PC-9 (cell line): ENCODE results near the gene DNAJB13. TPM values are rescaled to one million over a fixed set of nuclear protein-coding genes. Genes with fewer than 3 reads are reported as not detected.

ENCODE experiments used
- BruUV-seq: library from RNA; stranded (reverse); fragments of 400-500 nt; replicated peaks from 2 replicates; lab custom pipeline; 2021; lab: Mats Ljungman, UMichigan
- CTCF ChIA-PET: fragments of 300-600 bp; sonication (Branson Sonifier 250); formaldehyde crosslinking; loops from one replicate; lab custom pipeline; 2022; ENCODE audit warnings: antibody characterized with exemption; lab: Charles Lee
- POLR2A ChIA-PET: fragments of 300-600 bp; sonication (Branson Sonifier 250); formaldehyde crosslinking; loops from one replicate; lab custom pipeline; 2022; ENCODE audit warnings: antibody characterized with exemption; ENCODE audit not compliant: unreplicated experiment; lab: Charles Lee
- DNase-seq, 2 experiments: peaks; one replicate each; pipeline versions ENCODE4 v3.0.0 to v3.0.0-alpha.2; 2015 to 2022; ENCODE audit warnings: mixed read lengths in 1 of 2
- H2AFZ ChIP-seq: fragments of 200-600 bp; sonication (generic); 2 replicates; pipeline ENCODE4 v1.8.1; 2017; ENCODE audit warnings: antibody characterized with exemption
- H3F3A ChIP-seq: fragments of 200-600 bp; sonication (generic); 2 replicates; pipeline ENCODE4 v1.8.1; 2017; ENCODE audit warnings: antibody characterized with exemption, mild to moderate bottlenecking, low read depth; ENCODE audit not compliant: insufficient read depth
- H3K27ac ChIP-seq: fragments of 200-600 bp; sonication (generic); 2 replicates; pipeline ENCODE4 v1.6.1; 2016; ENCODE audit warnings: mixed run types
- H3K27me3 ChIP-seq: fragments of 200-600 bp; sonication (generic); 2 replicates; pipeline ENCODE4 v1.6.1; 2016; ENCODE audit warnings: low read depth, mixed run types; ENCODE audit not compliant: insufficient read depth
- H3K36me3 ChIP-seq: fragments of 200-600 bp; sonication (generic); 2 replicates; pipeline ENCODE4 v1.6.1; 2016; ENCODE audit warnings: low read depth, mixed run types
- H3K4me1 ChIP-seq: fragments of 200-600 bp; sonication (generic); replicated peaks from 2 replicates; pipeline ENCODE4 v1.6.1; 2016; ENCODE audit warnings: mixed run types; ENCODE audit not compliant: insufficient read depth
- H3K4me2 ChIP-seq: fragments of 200-600 bp; sonication (generic); 2 replicates; pipeline ENCODE4 v1.6.1; 2017; ENCODE audit warnings: mixed run types
- H3K4me3 ChIP-seq: fragments of 200-600 bp; sonication (generic); 2 replicates; pipeline ENCODE4 v1.6.1; 2016; ENCODE audit warnings: mixed run types
- H3K79me2 ChIP-seq: fragments of 200-600 bp; sonication (generic); 2 replicates; pipeline ENCODE4 v1.6.1; 2017; ENCODE audit warnings: low read depth, mixed run types
- H3K9me2 ChIP-seq: fragments of 200-600 bp; sonication (generic); 2 replicates; pipeline ENCODE4 v1.8.1; 2017; ENCODE audit warnings: mild to moderate bottlenecking; ENCODE audit not compliant: insufficient read depth
- H3K9me3 ChIP-seq: fragments of 200-600 bp; sonication (generic); 2 replicates; pipeline ENCODE4 v1.8.1; 2016; ENCODE audit warnings: low read depth; ENCODE audit not compliant: insufficient read depth
- H4K20me1 ChIP-seq: fragments of 200-600 bp; sonication (generic); 2 replicates; pipeline ENCODE4 v1.8.1; 2017; ENCODE audit not compliant: insufficient read depth
- EZH2 ChIP-seq: fragments of 200-600 bp; sonication (generic); IDR thresholded peaks from 2 replicates; pipeline ENCODE4 v1.8.0; 2017; ENCODE audit warnings: antibody characterized with exemption, low read depth
- intact Hi-C: fragments of 100-400 bp; cut with micrococcal nuclease; formaldehyde crosslinking; loops from one replicate; pipeline ENCODE4 v1.10.0; 2022; ENCODE audit not compliant: unreplicated experiment
- total RNA-seq: library from RNA; stranded (reverse); gene quantifications from 2 replicates; pipeline ENCODE4 v1.2.3, GENCODE V29; 2021
- TF ChIP-seq, protein P1 (sequence below): fragments of 200-600 bp; sonication (generic); conservative IDR thresholded peaks from 2 replicates; pipeline ENCODE4 v1.6.1; 2017; ENCODE audit warnings: mixed run types, antibody characterized with exemption, mild to moderate bottlenecking, moderate library complexity

DNAJB13 gene
- total RNA-seq, 1 experiment from 2014 or later, result 0.79 TPM

- Histone ChIP-seq H2AFZ (no peak overlapping the region), H3K27ac (no peak overlapping the region), H3K36me3 (peaks cover 6% of the 10 kb centered on the region; the same call in 1 of the 2 replicates), H3F3A (peaks cover 17% of the 10 kb centered on the region; the same call in 1 of the 2 replicates), H3K79me2 (no peaks in the 10 kb centered on the region), H3K4me2 (no peak overlapping the region), H4K20me1 (no peaks in the 10 kb centered on the region), H3K27me3 (no peaks in the 10 kb centered on the region), H3K9me3 (no peaks in the 10 kb centered on the region), H3K4me1 (peaks cover 22% of the 10 kb centered on the region), H3K4me3 (no peak overlapping the region), H3K9me2 (no peaks in the 10 kb centered on the region)
- POLR2A ChIA-PET, result interaction anchor here (0.6 to 0.7 kb wide), 2 partner anchors 73 to 105 kb away, joined by 3 read pairs; no protein-coding TSS in a partner anchor
- no peak for DNase-seq
- TF ChIP-seq EZH2, result no peak
- TF ChIP-seq, protein P1, sequence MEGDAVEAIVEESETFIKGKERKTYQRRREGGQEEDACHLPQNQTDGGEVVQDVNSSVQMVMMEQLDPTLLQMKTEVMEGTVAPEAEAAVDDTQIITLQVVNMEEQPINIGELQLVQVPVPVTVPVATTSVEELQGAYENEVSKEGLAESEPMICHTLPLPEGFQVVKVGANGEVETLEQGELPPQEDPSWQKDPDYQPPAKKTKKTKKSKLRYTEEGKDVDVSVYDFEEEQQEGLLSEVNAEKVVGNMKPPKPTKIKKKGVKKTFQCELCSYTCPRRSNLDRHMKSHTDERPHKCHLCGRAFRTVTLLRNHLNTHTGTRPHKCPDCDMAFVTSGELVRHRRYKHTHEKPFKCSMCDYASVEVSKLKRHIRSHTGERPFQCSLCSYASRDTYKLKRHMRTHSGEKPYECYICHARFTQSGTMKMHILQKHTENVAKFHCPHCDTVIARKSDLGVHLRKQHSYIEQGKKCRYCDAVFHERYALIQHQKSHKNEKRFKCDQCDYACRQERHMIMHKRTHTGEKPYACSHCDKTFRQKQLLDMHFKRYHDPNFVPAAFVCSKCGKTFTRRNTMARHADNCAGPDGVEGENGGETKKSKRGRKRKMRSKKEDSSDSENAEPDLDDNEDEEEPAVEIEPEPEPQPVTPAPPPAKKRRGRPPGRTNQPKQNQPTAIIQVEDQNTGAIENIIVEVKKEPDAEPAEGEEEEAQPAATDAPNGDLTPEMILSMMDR, result no peak
- intact Hi-C loops, result no loop called here
- CTCF ChIA-PET, result no interaction called here
- BruUV-seq, result no TSS peak
Observed at GRCh38 chr11:73974604-73975478, 24.0 kb downstream of the DNAJB13 start.

- H3K27ac ChIP-seq, result no peak overlapping the region
- H3F3A ChIP-seq, result peaks cover 17% of the 10 kb centered on the region; the same call in 1 of the 2 replicates
- H3K4me1 ChIP-seq, result peaks cover 28% of the 10 kb centered on the region
- ChIA-PET POLR2A (no interaction called here), CTCF (no interaction called here)
- DNase-seq, result no peak
- no peak overlapping the region for H3K4me2 ChIP-seq
- H2AFZ ChIP-seq, result no peak overlapping the region
- TF ChIP-seq, protein P1, result no peak
- TF ChIP-seq EZH2, result no peak
- H3K4me3 ChIP-seq, result no peak overlapping the region
- H3K79me2 ChIP-seq, result 0 out of 2 replicates have a peak, but pooled peaks cover under 1% of the 10 kb centered on the region
- H4K20me1 ChIP-seq, result no peaks in the 10 kb centered on the region
- no TSS peak for BruUV-seq
- no peaks in the 10 kb centered on the region for H3K27me3 ChIP-seq
- intact Hi-C loops, result no loop called here
- no peaks in the 10 kb centered on the region for H3K9me3 ChIP-seq
- H3K9me2 ChIP-seq, result no peaks in the 10 kb centered on the region
- peaks cover 6% of the 10 kb centered on the region; the same call in 1 of the 2 replicates for H3K36me3 ChIP-seq
Observed at GRCh38 chr11:73975479-73975757, 24.6 kb downstream of the DNAJB13 start.

DNA sequence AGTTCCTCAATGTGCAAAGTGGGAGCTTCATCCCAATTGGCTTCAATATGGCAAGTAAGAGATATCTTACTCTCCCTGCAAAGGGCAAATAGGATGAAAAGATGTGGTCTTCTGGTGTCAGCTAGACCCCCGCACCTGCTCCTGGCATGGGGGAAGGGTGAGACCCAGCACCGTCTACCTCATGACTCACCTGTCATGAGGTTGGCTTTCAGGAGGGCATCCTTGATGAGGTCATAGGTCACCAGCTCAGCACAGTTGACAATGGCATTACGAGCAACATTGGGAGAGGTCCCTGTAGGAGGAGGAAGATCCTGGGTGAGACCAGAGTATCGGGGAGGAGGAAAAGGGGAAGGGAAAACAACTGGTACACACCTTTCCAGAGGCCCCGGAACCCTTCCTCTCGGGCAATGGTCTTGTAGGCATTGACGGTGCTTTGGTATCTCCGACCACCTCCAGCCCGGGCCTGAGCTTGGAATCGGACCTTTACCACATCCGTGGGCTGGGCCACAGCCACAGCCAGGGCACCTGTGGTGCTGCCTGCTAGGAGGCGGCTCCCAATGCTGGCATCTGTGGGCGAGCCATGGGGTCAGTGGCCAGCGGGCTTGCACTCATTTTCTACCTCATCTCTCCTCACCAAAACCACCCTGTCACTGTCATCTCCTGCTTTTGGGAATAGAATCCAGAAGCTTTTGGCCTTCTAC, 25.8 kb downstream of the DNAJB13 start:
- no peaks in the 10 kb centered on the region for H3K9me2 ChIP-seq
- peaks cover 8% of the 10 kb centered on the region; the same call in 1 of the 2 replicates for H3K79me2 ChIP-seq
- H3K9me3 ChIP-seq, result no peaks in the 10 kb centered on the region
- no peak overlapping the region for H3K4me2 ChIP-seq
- peaks cover 39% of the 10 kb centered on the region for H3K4me1 ChIP-seq
- peaks cover 6% of the 10 kb centered on the region; the same call in 1 of the 2 replicates for H3K36me3 ChIP-seq
- TF ChIP-seq EZH2, result no peak
- TF ChIP-seq, protein P1, result no peak
- H3K27ac ChIP-seq, result no peak overlapping the region
- intact Hi-C loops, result no loop called here
- CTCF ChIA-PET, result no interaction called here
- H4K20me1 ChIP-seq, result no peaks in the 10 kb centered on the region
- H2AFZ ChIP-seq, result no peak overlapping the region
- H3K27me3 ChIP-seq, result no peaks in the 10 kb centered on the region
- BruUV-seq, result no TSS peak
- no peak overlapping the region for H3K4me3 ChIP-seq
- DNase-seq, result no peak
- H3F3A ChIP-seq, result peaks cover 17% of the 10 kb centered on the region; the same call in 1 of the 2 replicates
- POLR2A ChIA-PET, result interaction anchor here (0.7 kb wide), 1 partner anchor 192 kb away, joined by 3 read pairs; no protein-coding TSS in a partner anchor
